Measurements from ENCODE around the gene CCDC120. TPM values are rescaled to one million over a fixed set of nuclear protein-coding genes. Genes with fewer than 3 reads are reported as not detected.

Gene CCDC120
- total and polyA plus RNA-seq, 8 donors, result 4.5 to 10.6 (median 7.1) TPM

GRCh38 chrX:49061490-49061889, 2.7 kb downstream of the CCDC120 start:
- peaks cover 0 to 3% (median 0%) of the 10 kb centered on the region in 3 donors for H3K4me1 ChIP-seq
- 77 to 80% methylated on average over 7 of the region's 7 CpGs for WGBS, 2 donors
- no peak for ATAC-seq
- no peak overlapping the region for H3K4me3 ChIP-seq
- no peak overlapping the region for H3K27ac ChIP-seq
- no peaks in the 10 kb centered on the region for H3K27me3 ChIP-seq
- DNase-seq, result no peak
- TF ChIP-seq, protein P1, sequence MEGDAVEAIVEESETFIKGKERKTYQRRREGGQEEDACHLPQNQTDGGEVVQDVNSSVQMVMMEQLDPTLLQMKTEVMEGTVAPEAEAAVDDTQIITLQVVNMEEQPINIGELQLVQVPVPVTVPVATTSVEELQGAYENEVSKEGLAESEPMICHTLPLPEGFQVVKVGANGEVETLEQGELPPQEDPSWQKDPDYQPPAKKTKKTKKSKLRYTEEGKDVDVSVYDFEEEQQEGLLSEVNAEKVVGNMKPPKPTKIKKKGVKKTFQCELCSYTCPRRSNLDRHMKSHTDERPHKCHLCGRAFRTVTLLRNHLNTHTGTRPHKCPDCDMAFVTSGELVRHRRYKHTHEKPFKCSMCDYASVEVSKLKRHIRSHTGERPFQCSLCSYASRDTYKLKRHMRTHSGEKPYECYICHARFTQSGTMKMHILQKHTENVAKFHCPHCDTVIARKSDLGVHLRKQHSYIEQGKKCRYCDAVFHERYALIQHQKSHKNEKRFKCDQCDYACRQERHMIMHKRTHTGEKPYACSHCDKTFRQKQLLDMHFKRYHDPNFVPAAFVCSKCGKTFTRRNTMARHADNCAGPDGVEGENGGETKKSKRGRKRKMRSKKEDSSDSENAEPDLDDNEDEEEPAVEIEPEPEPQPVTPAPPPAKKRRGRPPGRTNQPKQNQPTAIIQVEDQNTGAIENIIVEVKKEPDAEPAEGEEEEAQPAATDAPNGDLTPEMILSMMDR (IDR thresholded peaks at IDR 0.05), result no peak
- FAIRE-seq, result no peak
- no peaks in the 10 kb centered on the region for H3K9me3 ChIP-seq
- intact Hi-C loops (cut with DNase I), result no loop called here
- no peaks in the 10 kb centered on the region for H3K36me3 ChIP-seq

- FAIRE-seq, result no peak
- ATAC-seq, result no peak
- 74 to 82% methylated on average over 9 to 10 of the region's 10 CpGs for WGBS, 2 donors
- Histone ChIP-seq H3K4me1 (peaks cover 0 to 3% (median 0%) of the 10 kb centered on the region in 3 donors), H3K9me3 (no peaks in the 10 kb centered on the region), H3K36me3 (no peaks in the 10 kb centered on the region), H3K4me3 (no peak overlapping the region), H3K27ac (no peak overlapping the region), H3K27me3 (no peaks in the 10 kb centered on the region)
- intact Hi-C loops (cut with DNase I), result no loop called here
- DNase-seq, result no peak
- TF ChIP-seq, protein P1 (IDR thresholded peaks at IDR 0.05), result no peak
Observed at GRCh38 chrX:49061916-49062315, 3.1 kb downstream of the CCDC120 start.

GRCh38 chrX:49063715-49064114, 4.9 kb downstream of the CCDC120 start:
- intact Hi-C loops (cut with DNase I), result no loop called here
- FAIRE-seq (no peak), ATAC-seq (no peak), DNase-seq (no peak)
- TF ChIP-seq, protein P1 (IDR thresholded peaks at IDR 0.05), result no peak
- WGBS, 2 donors, result 95 to 96% methylated on average over 9 of the region's 9 CpGs
- H3K36me3 ChIP-seq, result no peaks in the 10 kb centered on the region
- H3K9me3 ChIP-seq, result no peaks in the 10 kb centered on the region
- no peaks in the 10 kb centered on the region for H3K27me3 ChIP-seq
- no peak overlapping the region for H3K4me3 ChIP-seq
- no peak overlapping the region for H3K27ac ChIP-seq
- peaks cover 0 to 3% (median 0%) of the 10 kb centered on the region in 3 donors for H3K4me1 ChIP-seq

- no peaks in the 10 kb centered on the region for H3K9me3 ChIP-seq
- no peaks in the 10 kb centered on the region for H3K27me3 ChIP-seq
- H3K4me1 ChIP-seq, result peaks cover 0 to 3% (median 0%) of the 10 kb centered on the region in 3 donors
- no peak for DNase-seq
- H3K36me3 ChIP-seq, result no peaks in the 10 kb centered on the region
- intact Hi-C loops (cut with DNase I), result no loop called here
- 88 to 91% methylated on average over 19 to 20 of the region's 20 CpGs for WGBS, 2 donors
- no peak for FAIRE-seq
- no peak overlapping the region for H3K27ac ChIP-seq
- TF ChIP-seq, protein P1 (IDR thresholded peaks at IDR 0.05), result no peak
- no peak overlapping the region for H3K4me3 ChIP-seq
- ATAC-seq, result no peak
Observed at GRCh38 chrX:49064303-49064702, 5.5 kb downstream of the CCDC120 start.

DNA sequence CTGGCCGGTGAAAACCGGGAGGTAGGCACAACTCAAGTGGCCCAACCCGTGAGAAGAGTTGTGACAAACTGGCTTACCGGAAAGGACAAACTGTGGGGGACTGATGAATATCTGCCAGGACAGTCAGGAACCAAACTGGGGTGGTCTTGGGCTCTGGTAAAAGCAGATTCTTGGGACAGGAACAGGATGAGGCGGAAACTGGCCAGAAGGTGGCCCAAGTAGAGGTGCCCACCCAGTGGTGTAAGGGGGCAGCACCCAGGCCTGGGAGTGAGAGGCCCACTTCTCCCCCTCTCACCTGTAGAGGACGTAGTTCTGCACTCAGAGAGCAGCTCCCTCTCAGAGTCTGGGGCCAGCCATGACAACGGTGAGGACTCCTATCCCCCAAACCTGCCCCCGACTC, 5.9 kb downstream of the CCDC120 start:
- TF ChIP-seq, protein P1 (IDR thresholded peaks at IDR 0.05), result no peak
- Histone ChIP-seq H3K4me3 (no peak overlapping the region), H3K36me3 (no peaks in the 10 kb centered on the region), H3K9me3 (no peaks in the 10 kb centered on the region), H3K27me3 (no peaks in the 10 kb centered on the region), H3K27ac (no peak overlapping the region), H3K4me1 (peaks cover 0 to 3% (median 0%) of the 10 kb centered on the region in 3 donors)
- WGBS, 2 donors, result 80 to 86% methylated on average over 8 of the region's 8 CpGs
- no peak for DNase-seq
- no peak for FAIRE-seq
- no peak for ATAC-seq
- intact Hi-C loops (cut with DNase I), result no loop called here
